Measurements from ENCODE around the gene PLVAP. TPM values are rescaled to one million over a fixed set of nuclear protein-coding genes. Genes with fewer than 3 reads are reported as not detected.

Gene PLVAP
- total and polyA plus RNA-seq, 2 donors (not counting 3 experiments of a cell fraction or from before 2014, with no cell fraction given), result 5.7 to 16.9 TPM

- intact Hi-C loops (cut with micrococcal nuclease), result no loop called here
- POLR2A ChIA-PET, result no interaction called here
- peaks cover 15% of the 10 kb centered on the region for H3K4me1 ChIP-seq (ENCODE audit: control insufficient read depth, extremely low read depth, insufficient read depth, low read length)
- dilution Hi-C loops (cut with MboI; ENCODE audit: extremely low pct_ligation_motif_present, low sequenced_read_pairs), result no loop called here
- no peaks in the 10 kb centered on the region for H3K36me3 ChIP-seq (ENCODE audit: control insufficient read depth in 2 of 2, extremely low read depth in 1 of 2, insufficient read depth in 2 of 2, low read length in 2 of 2)
- no peaks in the 10 kb centered on the region for H3K9me1 ChIP-seq (replicated peaks; ENCODE audit: control insufficient read depth, extremely low read depth, insufficient read depth, low read length)
- no TSS peak for BruUV-seq (replicated peaks)
- TF ChIP-seq MYC (IDR thresholded peaks at IDR 0.05; ENCODE audit: low read depth, low read length) (no peak), POLR2AphosphoS5 (IDR thresholded peaks at IDR 0.05; ENCODE audit: insufficient read depth, low read depth, low read length) (no peak), FOS (IDR thresholded peaks at IDR 0.05; ENCODE audit: borderline replicate concordance, insufficient read depth, low read length) (no peak), EZH2 (IDR thresholded peaks at IDR 0.05; ENCODE audit: borderline replicate concordance, low read depth, low read length, severe bottlenecking) (no peak)
- TF ChIP-seq, protein P1, sequence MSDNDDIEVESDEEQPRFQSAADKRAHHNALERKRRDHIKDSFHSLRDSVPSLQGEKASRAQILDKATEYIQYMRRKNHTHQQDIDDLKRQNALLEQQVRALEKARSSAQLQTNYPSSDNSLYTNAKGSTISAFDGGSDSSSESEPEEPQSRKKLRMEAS (IDR thresholded peaks at IDR 0.05; ENCODE audit: insufficient read depth, insufficient read length), result no peak
- CTCF ChIA-PET, result no interaction called here
- no peak overlapping the region for H3K9ac ChIP-seq (replicated peaks; ENCODE audit: extremely low read depth, insufficient read depth, low read length)
- H3K27me3 ChIP-seq (ENCODE audit: control insufficient read depth in 2 of 2, insufficient read depth in 2 of 2, low read length in 2 of 2), result peaks cover 4 to 19% of the 10 kb centered on the region in 2 experiments
- no peak for FAIRE-seq
- no peaks in the 10 kb centered on the region for H4K20me1 ChIP-seq (replicated peaks; ENCODE audit: control insufficient read depth, extremely low read depth, insufficient read depth, low read length)
- H2AFZ ChIP-seq (ENCODE audit: low read depth, low read length), result no peak overlapping the region
- no peaks in the 10 kb centered on the region for H3K79me2 ChIP-seq (ENCODE audit: control insufficient read depth, insufficient read depth, low read length)
- H3K4me2 ChIP-seq (ENCODE audit: insufficient read depth, low read length), result no peak overlapping the region
- no peaks in the 10 kb centered on the region for H3K9me3 ChIP-seq (replicated peaks; ENCODE audit: control insufficient read depth, insufficient read depth, low read length)
- no peak overlapping the region for H3K4me3 ChIP-seq (replicated peaks in 1 of 3; ENCODE audit: insufficient read depth in 1 of 3, low read depth in 1 of 3, low read length in 3 of 3)
- no peak for DNase-seq (ENCODE audit: low read depth, low spot score)
- H3K27ac ChIP-seq (ENCODE audit: insufficient read depth, low read depth, low read length), result no peak overlapping the region
Observed at GRCh38 chr19:17330262-17331044, 46.7 kb downstream of the PLVAP start.

Measured in endothelial cell of umbilical vein (primary cell).